GM04503 (cell line): ENCODE results near the gene ZSCAN16.
"Not testable (repeated sequence)": the region's sequence is repeated elsewhere in the genome, so short reads cannot be mapped to it uniquely, and the experiment has no call there.

ENCODE experiments used
- DNase-seq: peaks from one replicate; pipeline ENCODE4 v3.0.0-alpha.2; 2012; ENCODE audit warnings: low read depth

ZSCAN16 gene

DNA sequence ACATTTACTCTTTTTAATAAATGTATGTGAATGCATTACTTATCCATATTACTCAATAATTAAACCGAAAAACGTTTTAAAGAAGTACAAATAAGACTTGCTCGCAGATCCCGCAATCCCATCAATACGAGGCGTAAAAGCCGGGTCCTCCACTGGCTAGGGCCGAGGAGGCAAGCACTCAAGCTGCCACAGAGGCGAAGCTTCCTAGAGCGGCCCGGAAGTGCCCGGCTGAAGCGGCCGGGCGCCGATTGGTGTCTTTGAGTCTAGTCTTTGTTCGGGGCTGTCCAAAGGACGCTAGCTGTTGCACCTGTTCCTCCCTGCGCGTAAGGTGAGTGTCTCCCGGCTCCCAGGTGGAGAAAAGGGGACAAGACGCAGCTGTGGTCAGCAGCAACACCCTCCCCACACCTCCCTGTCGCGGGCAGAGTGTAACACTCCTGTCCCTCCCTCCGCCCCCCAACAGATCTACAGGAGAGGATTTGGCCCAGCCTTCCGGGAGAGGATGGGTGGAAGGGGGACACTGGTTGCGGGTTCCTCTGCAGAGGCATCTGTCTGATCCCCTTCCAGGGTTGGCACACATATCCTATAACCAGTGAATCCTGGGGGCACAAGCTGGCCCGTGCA is at the start of gene ZSCAN16:
Gene ZSCAN16 (plus strand): TSS at position 260 of the 621 bp plus-strand sequence. CDS start 835 bp downstream, outside the sequence.
- DNase-seq: no peak

DNA sequence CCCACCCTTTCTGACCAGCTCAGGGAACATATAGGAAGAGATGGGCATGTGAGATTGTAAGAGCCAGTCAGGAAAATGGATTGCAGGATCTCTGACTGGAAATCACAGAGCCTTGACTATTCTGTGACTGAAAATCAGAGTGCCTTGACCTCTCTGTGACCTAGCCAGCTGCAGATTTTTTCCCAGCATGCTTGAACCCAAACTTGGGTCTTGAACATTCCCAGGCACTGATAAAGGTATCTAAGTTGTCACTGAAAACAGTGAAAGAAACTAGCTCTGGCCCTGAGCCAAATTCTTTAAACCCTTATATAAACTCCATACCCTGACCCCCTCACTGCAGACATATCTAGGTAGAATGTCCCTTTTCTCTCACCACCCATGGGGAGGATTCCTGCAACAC is 46.4 kb upstream of the ZSCAN16 start:
- no peak for DNase-seq

DNA sequence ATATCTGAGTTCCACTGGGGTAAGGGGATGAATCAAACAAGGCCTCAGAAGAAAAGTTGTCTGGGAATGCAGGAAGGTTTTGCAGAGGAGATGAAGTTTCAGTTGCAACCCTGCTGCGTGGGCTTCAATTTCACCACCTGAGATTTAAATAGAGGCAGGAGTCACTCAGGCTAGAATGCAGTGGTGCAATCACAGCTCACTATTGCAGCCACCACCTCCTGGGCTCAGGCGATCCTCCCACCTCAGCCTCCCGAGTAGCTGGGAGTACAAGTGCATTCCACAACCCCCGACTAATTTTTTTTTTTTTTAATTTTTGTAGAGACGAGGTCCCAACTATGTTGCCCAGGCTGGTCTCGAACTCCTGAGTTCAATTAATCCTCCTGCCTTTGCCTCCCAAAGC is 45.6 kb upstream of the ZSCAN16 start:
- DNase-seq: no peak

DNA sequence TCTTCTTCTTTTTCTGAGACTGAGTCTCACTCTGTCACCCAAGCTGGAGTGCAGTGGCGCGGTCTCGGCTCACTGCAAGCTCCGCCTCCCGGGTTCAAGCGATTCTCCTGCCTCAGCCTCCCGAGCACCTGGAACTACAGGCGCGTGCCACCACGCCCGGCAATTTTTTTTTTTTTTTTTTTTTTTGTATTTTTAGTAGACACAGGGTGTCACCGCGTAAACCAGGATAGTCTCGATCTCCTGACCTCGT is 44.1 kb upstream of the ZSCAN16 start, which contains the start of gene ZNF165:
Gene ZNF165 (plus strand): TSS at position 188 of the 250 bp plus-strand sequence. CDS start 4,913 bp downstream, outside the sequence.
- not testable (repeated sequence) for DNase-seq

DNA sequence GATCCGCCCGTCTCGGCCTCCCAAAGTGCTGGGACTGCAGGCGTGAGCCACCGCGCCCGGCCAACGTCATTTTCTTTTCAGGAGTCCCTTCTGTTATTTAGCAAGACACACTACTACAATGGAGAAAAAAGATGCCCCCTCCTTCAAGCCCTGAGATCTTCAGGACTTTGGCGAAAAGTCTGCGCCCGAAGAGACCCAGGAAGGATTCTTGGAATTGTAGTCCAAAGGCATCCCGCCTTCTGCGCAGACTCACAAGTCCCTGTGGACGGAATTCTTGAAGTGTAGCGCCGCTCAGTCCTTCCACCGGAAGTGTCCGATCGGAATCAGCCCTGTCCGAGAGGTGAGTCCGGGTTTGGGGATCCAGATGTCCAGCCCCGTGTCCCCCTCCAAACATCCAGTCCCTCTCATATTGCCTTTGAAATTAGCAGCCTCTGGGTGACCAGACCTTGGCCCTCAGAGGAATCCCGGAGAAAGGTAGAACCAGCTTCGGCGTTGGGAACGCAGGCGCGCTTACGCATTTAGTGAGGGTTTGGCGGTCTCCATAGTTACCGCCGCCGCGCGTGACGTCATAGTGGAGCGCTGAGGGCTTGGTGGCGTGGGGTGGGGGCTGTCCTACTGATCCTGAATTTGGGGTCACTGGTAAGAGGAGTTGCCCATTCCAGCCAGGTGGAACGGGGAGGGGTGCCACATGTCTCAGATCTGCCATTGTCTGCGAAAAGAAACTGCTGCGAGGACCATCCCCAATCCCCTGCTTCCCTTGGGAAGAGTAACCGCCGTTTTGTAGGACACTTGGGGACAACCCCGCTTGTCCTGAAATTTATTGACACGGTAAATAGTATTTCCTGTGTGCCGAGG is 43.6 kb upstream of the ZSCAN16 start:
- peak; percentile 83 for DNase-seq

DNA sequence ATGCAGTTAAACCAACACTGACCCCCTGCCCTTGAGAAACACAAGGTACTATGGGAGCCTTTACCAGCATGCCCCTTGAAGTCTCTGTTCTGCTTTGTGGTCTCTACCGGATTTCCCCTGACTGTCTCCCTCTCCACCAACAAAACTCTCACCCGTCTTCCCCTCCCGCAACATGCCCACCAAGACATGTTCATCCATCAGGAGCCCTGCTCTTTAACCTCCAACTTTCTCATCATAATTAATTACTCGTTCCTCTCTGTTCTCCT is 43.0 kb upstream of the ZSCAN16 start:
- no peak for DNase-seq

DNA sequence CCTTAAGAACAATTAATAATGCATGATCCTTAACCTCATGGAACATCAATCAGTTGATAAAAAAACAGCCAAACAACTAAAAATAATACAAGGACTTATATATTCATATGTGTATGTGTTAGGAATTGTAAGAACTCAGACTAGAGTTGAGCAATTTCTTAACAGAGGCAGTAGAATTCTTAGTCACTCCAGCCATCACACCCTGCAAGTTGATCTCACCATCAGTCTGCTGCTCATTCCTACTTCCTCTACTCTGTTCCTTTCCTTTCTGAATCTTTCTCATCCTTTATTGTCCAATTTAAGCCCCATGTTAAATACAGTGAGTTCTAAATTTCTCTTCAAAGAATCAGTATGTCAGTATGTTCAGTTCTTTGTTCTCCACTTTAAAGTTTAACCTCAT is 41.5 kb upstream of the ZSCAN16 start:
- DNase-seq: no peak

DNA sequence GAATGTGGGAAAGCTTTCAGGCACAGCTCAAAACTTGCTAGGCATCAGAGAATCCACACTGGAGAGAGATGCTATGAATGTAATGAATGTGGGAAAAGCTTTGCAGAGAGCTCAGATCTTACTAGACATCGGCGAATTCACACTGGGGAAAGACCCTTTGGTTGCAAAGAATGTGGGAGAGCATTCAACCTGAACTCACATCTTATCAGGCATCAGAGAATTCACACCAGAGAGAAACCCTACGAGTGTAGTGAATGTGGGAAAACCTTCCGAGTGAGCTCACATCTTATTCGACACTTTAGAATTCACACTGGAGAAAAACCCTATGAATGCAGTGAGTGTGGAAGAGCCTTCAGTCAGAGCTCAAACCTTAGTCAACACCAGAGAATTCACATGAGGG is 35.4 kb upstream of the ZSCAN16 start:
- no peak for DNase-seq

DNA sequence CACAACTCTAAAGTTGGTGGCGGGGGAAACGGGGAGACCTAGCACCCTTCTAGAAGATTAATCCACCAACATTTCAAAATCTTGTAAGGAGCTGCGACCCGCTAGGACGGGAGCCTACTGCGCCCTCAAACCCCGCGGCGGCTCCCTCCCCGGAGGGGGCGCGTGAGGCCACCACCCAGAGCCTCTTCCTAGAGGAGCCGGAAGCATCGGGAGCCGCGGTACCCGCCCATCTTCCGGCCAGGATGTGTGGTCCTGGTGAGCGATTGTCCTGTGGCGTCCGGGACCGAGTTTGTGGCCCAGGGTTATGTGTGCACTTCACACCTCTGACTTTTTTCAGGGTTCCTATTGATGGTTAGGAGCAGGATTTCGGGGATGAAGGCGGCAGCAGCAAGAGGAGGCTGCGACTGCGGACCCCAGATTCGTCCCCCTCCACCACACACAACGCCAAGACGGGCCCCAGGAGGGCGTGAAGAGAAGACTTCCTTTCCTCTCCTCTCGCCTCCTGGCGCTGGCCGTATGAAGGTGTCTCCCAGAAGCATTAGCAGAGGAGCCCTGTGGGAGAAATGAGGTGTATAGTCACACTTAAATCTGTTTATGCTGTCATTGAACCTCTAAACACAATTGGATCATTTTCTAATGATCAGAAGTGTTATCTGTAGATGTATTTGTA is 33.4 kb upstream of the ZSCAN16 start:
- no peak for DNase-seq

DNA sequence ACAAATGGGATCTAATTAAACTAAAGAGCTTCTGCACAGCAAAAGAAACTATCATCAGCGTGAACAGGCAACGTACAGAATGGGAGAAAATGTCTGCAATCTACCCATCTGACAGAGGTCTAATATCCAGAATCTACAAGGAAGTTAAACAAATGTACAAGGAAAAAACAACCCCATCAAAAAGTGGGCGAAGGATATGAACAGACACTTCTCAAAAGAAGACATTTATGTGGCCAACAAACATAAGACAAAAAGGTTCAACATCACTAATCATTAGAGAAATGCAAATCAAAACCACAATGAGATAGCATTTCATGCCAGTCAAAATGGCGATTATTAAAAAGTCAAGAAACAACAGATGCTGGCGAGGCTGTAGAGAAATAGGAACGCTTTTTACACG is 22.2 kb upstream of the ZSCAN16 start:
- DNase-seq: not testable (repeated sequence)

DNA sequence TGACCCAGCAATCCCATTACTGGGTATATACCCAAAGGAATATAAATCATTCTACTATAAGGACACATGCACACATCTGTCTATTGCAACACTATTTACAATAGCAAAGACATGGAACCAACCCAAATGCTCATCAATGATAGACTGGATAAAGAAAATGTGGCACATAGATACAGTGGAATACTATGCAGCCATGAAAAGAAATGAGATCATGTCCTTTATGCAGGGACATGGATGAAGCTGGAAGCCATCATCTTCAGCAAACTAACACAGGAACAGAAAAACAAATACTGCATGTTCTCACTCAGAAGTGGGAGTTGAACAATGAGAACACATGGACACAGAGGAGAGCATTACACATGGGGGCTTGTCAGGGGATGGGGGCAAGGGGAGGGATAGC is 21.7 kb upstream of the ZSCAN16 start:
- DNase-seq: not testable (repeated sequence)

DNA sequence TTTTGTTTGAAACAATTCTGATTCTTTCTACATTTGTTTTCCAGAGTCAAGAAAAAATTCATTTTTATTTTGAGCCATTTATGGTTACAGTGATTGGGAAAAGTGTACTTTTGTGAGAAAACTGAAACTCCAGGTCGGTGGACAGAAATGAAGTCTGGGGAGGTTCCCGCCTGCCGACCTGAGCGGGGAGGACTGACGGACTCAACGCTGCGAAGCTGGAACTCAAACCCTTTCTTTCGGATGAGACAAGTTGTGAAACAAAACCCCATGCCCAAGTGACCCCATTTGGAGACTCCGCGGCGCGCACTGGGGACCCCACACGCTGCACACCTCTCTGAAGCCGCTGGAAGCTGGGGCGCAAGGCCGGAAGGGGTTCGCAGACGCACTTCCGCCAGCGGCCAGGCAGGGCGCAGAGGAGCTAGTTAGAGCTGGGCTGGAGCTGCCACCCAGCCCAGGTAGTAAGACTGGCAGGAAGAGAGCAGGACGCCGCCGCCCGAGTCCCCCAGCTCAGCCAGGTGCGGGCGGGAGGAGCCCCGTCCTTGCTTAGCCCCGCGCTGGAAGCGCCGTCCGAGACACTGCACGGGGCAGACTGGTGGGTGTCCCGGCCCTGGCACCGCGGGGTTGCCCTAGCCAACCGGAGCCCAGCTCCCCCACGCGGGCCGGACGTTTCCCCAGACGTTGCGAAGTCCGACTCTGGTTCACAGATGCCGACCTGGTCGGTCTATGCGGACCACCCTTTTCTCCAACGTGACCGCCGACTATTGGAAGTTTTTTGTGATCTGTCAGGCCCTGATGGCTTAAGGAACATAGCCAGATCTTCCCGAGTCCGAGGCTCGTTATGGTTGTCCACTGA is 19.8 kb upstream of the ZSCAN16 start:
- DNase-seq: no peak

DNA sequence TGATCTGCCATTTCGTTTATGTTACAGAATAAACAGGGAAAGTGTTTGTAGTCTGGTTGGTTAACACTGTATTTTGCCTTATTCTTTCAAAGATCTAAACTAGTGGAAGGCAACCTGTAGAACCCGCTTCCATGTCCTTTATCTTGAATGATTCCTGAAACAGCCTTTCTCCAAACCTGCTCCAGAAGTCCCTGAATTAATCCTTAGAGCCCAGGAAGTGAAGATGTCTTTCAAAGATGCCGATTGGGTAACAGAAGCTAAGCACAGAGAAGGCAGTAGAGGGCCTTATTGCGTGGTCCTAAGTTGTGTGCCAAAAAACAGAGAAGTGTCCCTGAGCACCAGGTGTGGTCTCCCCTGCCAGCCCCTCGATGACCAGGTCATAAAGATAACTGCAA is 19.2 kb upstream of the ZSCAN16 start:
- no peak for DNase-seq

DNA sequence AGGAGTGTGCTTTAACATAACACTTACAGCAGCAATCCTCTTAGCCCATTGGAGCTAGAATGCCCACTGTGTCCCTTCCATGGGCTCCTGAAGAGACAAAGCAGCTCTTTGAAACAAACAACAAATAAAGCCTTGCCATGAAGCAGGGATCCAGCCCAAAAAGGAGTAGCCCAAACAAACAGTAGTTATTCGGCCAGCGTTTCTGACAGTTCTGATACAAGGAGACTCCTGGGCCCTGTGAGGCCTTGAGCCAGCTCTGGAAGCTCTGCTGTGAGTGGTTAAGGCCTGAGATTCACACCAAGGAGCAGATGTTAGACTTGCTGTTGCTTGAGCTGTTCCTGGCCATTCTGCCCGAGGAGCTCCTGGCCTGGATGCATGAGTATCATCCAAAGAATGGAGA is 16.9 kb upstream of the ZSCAN16 start:
- DNase-seq: no peak

DNA sequence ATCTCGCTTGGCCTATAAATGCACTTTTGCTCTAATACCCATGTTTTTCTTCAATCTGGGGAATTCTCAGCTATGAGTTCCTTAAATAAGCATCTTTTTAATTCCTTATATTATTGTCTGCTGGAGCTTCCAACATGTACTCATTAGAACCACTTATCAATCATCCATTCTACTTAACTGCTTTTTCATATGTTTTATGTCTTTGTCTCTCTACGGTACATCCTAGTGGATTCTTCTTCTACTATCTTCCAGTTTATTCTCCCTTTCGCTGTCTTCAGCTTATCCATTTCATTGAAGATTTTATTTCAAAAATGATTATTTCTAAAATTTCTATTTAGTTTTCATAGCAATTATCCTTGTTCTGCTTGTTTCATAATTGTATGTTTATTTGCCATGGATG is 12.4 kb upstream of the ZSCAN16 start:
- no peak for DNase-seq

DNA sequence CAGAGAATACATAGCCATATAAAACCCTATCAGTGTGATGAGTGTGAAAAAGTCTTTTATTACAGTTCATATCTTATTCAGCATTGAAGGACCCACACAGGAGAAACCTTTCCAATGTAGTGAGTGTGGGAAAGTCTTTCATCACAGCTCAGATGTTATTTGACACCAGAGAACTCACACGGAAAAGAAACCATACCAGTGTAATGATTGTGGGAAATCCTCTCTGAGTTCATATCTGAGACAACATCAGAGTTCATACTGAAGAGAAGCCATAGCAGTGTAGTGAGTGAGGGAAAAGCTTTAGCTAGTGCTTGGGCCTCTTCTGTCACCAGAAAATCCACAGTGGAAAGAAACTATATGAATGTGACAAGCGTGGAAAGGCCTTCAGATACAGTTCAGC is 8.6 kb upstream of the ZSCAN16 start:
- DNase-seq: no peak

DNA sequence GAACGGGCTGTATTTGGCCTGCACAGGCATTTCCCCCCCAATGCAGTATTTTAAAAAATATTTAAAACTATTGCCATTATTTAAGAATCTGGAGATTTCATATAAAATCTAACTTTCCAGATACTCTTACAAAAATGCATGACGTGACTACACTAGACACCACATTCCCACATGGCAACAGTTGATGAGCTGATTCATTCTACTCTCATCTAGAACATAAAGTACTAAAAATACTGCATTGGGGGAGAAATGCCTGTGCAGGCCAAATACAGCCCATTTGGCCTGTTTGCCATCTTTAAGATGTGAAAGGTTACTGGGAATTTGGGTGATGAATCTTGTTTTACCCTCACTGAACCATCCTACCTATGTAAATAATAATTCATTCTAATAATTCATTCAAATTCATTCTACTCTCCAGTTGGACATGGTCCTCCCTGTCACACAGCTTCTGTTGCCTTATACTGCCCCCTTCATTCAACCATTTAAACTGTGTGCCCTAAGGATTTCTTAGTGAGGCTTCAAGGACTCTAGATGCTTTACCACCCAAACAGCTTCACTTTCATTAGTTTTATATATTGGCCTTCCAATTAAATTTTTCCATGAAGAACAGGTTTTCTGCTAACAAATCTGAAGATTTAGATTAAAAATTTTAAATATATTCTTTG is 6.9 kb upstream of the ZSCAN16 start:
- no peak for DNase-seq

DNA sequence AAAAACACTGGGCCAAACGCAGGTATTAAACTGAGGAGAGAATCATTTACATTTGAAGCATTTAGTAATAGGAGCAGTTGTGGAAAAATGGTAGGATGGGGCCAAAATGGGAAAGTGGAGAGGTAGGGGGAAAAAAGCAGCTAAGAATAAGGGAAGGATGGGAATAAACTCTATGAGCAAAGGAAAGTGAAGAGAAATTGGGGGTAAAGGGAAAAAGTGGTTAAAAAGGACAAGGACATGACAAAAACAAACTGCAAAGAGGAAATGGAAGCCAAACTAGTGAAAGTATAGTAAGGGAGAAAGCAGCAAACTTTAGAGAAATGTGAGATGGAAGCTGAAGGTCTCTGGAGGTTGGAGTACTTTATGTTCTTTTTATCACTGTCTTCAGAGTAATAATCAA is 6.2 kb upstream of the ZSCAN16 start:
- DNase-seq: no peak

DNA sequence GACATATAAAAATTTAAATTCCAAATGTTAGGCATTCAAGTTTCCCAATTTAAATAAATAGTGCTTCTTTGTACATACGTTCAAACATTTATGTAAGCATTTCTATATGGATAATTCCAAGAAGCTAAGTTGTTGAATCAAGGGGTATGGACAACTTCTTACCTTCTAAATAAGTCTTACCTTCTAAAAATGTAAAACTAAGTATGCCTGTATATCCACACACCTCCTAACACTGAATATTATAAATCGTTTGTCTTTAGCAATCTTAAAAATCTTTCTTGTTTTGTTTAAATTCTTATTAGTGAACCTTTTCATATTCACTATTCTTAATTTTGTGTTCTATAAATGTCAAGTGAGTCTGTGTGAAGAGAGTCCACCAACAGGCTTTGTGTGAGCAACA is 2.5 kb upstream of the ZSCAN16 start:
- no peak for DNase-seq

DNA sequence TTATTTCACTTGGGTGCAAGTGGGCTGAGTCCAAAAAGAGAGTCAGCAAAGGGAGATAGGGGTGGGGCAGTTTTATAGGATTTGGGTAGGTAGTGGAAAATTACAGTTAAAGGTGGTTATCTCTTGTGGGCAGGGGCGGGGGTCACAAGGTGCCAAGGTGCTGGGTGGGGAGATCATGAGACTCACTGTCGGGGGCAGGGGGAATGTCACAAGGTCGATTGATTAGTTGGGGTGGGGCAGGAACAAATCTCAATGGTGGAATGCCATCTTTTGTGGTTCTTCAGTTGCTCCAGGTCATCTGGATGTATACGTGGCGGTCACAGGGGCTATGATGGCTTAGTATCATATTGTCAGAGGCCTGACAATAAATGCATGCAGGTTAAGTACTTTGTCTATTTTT is 2.1 kb upstream of the ZSCAN16 start:
- DNase-seq: not testable (repeated sequence)

DNA sequence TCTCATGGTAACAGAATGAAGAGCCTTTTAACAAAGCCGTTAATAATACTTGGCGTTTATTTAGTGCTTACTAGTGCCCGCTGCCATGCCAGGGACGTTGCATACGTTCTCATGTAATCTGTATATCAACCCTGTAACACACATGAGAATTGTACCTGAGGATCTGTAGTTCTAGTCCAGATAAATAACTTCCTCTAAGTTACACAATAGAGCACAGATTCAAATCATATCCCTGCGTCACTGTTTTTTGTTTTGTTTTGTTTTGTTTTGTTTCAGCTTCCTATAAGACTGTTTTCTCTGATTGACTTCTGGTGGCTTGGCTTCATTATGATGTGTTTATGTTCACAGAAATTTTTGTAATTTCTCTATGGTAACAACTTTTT is 553 bp downstream of the ZSCAN16 start:
- no peak for DNase-seq

DNA sequence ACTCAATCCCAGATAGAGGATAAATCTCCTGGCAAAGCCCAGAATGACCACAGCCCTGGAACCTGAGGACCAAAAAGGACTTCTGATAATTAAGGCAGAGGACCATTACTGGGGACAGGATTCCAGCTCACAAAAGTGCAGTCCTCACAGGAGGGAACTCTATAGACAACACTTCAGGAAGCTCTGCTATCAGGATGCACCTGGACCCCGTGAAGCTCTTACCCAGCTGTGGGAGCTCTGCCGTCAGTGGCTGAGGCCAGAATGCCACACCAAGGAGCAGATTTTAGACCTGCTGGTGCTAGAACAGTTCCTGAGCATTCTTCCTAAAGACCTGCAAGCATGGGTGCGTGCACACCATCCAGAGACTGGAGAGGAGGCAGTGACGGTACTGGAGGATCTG is 992 bp downstream of the ZSCAN16 start:
- DNase-seq: no peak
